ENCODE data around the gene NEURL1.

DNA sequence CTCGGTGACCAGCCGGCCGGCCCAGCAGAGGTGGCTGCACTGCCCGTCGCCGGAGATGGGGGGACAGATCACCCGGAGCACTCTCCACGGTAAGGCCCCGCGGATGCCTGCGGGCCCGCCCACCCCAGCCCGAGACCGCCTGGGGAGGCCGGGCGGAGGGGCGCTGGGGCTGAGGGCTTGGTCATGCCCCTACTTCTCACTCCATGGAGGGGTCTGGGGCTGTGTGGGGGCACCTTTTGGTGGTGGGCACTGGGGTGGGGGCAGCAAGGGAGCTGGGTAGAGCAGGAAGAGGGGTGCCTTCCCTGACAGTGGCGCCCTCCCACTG, 61.8 kb downstream of the NEURL1 start:
- TF ChIP-seq MYC (IDR thresholded peaks at IDR 0.05; ENCODE audit: insufficient read depth, insufficient read length, insufficient replicate concordance, low read length, severe bottlenecking) = no peak
- no peak for TF ChIP-seq MTA3 (IDR thresholded peaks at IDR 0.05; ENCODE audit: borderline replicate concordance, low read length)
- no peak for TF ChIP-seq CEBPB (IDR thresholded peaks at IDR 0.05; ENCODE audit: borderline replicate concordance in 1 of 2, low read depth in 2 of 2, low read length in 2 of 2)
- TF ChIP-seq HDAC2 (IDR thresholded peaks at IDR 0.05) = no peak
- no peak for TF ChIP-seq TAF1 (IDR thresholded peaks at IDR 0.05; ENCODE audit: borderline replicate concordance, low read depth, low read length)
- TF ChIP-seq, protein P1, sequence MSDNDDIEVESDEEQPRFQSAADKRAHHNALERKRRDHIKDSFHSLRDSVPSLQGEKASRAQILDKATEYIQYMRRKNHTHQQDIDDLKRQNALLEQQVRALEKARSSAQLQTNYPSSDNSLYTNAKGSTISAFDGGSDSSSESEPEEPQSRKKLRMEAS (IDR thresholded peaks at IDR 0.05; ENCODE audit: low read depth, low read length) = no peak
- TF ChIP-seq SUZ12 (IDR thresholded peaks at IDR 0.05; ENCODE audit: unreplicated experiment) = no peak
- TF ChIP-seq, protein P2, sequence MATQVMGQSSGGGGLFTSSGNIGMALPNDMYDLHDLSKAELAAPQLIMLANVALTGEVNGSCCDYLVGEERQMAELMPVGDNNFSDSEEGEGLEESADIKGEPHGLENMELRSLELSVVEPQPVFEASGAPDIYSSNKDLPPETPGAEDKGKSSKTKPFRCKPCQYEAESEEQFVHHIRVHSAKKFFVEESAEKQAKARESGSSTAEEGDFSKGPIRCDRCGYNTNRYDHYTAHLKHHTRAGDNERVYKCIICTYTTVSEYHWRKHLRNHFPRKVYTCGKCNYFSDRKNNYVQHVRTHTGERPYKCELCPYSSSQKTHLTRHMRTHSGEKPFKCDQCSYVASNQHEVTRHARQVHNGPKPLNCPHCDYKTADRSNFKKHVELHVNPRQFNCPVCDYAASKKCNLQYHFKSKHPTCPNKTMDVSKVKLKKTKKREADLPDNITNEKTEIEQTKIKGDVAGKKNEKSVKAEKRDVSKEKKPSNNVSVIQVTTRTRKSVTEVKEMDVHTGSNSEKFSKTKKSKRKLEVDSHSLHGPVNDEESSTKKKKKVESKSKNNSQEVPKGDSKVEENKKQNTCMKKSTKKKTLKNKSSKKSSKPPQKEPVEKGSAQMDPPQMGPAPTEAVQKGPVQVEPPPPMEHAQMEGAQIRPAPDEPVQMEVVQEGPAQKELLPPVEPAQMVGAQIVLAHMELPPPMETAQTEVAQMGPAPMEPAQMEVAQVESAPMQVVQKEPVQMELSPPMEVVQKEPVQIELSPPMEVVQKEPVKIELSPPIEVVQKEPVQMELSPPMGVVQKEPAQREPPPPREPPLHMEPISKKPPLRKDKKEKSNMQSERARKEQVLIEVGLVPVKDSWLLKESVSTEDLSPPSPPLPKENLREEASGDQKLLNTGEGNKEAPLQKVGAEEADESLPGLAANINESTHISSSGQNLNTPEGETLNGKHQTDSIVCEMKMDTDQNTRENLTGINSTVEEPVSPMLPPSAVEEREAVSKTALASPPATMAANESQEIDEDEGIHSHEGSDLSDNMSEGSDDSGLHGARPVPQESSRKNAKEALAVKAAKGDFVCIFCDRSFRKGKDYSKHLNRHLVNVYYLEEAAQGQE (IDR thresholded peaks at IDR 0.05; ENCODE audit: low read depth, low read length) = no peak
- no peak for TF ChIP-seq MEF2A (IDR thresholded peaks at IDR 0.05; ENCODE audit: insufficient read depth, low read depth, low read length)
- TF ChIP-seq RCOR1 (conservative IDR thresholded peaks at IDR 0.05; ENCODE audit: low read depth, low read length) = no peak
- TF ChIP-seq, protein P3, sequence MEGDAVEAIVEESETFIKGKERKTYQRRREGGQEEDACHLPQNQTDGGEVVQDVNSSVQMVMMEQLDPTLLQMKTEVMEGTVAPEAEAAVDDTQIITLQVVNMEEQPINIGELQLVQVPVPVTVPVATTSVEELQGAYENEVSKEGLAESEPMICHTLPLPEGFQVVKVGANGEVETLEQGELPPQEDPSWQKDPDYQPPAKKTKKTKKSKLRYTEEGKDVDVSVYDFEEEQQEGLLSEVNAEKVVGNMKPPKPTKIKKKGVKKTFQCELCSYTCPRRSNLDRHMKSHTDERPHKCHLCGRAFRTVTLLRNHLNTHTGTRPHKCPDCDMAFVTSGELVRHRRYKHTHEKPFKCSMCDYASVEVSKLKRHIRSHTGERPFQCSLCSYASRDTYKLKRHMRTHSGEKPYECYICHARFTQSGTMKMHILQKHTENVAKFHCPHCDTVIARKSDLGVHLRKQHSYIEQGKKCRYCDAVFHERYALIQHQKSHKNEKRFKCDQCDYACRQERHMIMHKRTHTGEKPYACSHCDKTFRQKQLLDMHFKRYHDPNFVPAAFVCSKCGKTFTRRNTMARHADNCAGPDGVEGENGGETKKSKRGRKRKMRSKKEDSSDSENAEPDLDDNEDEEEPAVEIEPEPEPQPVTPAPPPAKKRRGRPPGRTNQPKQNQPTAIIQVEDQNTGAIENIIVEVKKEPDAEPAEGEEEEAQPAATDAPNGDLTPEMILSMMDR (IDR thresholded peaks at IDR 0.05 in 2 of 3, conservative IDR thresholded peaks at IDR 0.05 in 1 of 3; ENCODE audit: control insufficient read depth in 2 of 3, extremely low read depth in 1 of 3, insufficient read depth in 1 of 3, low read depth in 3 of 3, low read length in 3 of 3) = no peak

Measured in GM12878 (cell line).